Ramos (cell line): ENCODE data around the gene PCDH15.

Experiments used
- in situ Hi-C: fragments of 300-500 bp; cut with MboI; formaldehyde crosslinking; loops from one replicate; pipeline ENCODE4 v1.14.3; 2022; ENCODE audit warnings: low sequenced_read_pairs; ENCODE audit not compliant: unreplicated experiment

Gene PCDH15

DNA sequence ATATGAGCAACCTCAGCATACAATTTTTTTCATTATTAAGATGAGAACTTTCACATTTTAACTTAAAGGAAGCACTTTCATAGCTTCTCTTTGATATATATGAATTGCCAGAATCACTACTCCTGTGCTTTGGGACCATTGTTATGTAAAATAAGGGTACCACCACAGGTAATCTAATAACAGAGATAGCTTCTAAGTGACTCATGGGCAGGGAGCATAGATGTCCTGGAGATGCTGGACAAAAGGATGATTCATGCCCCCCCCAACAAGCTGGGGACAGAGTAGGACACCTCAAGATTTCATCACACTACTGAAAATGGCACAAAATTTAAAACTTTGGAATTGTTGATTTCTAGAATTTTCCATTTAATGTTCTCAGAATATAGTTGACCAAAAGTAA lies 641.1 kb downstream of the PCDH15 start:
- in situ Hi-C loops: no loop called here

DNA sequence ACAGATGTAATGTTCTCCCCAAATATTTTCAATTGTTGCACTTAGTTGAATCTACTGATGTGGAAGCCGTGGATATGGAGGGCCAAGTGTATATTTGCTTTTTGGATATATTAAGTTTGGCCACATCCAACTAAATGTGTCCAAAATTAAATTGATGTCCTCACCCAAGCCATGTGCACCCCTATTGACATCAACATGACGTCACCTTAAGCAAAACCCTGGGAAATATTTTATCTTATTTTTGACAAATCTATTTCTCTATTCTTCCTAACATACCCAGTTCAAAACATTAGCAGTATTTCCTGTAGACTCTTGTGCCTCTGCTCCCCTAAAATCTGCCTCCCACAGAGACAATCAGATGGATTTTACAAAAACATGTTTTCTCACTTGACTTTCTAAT lies 652.5 kb downstream of the PCDH15 start:
- in situ Hi-C loops: no loop called here

DNA sequence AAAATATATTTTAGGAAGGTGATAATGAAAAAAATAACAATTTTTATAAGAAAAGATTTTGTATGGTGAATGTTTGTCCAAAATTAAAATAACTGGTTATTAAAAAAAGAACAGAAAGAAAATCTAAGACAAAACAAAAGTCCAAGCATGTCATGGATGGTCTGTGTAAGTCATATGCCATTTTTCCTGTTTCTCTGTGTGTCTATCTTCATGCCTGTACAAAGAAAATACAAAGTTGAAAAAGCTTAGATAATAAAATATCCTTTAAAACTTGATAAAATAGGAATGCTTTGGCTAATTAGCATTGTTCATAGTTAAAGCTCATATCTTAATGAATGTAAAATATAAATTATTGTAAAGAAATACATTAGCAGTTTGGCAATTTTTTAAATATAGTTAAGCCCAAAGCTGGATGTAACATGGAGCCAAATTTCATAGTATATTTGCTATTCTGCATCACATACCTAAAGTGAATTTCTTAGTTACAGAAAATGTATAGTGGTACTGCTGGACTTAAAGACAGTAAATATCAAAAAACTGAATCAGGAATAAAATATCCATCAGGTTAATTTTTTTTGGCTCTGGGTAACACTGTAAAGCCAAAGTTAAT lies 661.1 kb downstream of the PCDH15 start:
- in situ Hi-C loops: no loop called here

DNA sequence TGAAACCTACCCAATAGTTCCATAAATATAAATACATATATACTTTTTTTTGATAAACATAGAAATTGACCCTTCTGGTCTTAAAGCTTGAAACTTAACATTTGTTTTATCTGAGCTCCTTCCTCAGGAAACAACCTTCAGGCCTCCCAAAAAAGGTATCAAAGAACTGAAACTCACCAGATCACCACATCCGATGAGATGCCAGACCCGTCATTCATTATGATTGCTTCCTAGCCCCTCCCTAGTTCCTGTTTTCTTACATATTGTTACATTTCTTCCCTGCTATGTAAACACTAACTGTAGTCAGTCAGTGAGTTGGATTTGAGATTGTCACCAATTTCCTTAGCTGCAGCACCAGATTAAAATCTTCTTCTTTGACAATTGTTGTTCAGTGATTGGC lies 663.6 kb downstream of the PCDH15 start:
- in situ Hi-C loops: no loop called here

- in situ Hi-C loops: no loop called here
Measured at GRCh38 chr10:54133203-54133602, 667.8 kb downstream of the PCDH15 start.

DNA sequence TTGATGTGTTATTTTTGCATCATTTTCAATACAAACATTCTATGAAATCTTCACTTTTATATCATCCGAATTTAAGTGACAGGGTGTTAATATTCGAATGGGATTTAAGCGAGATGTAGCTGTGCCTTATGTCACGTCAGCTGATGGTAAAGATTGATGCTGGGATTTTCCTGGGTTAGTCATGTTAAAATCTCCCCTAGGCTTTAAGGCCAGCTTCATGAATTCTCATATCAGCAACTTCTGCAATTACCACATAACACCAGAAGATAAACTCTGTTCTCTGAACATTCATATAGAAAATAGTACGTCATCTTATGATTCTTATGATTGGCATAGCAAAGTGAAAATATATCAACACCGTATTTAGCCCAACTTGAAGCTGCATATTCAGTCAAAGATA lies 669.2 kb downstream of the PCDH15 start:
- in situ Hi-C loops: no loop called here

DNA sequence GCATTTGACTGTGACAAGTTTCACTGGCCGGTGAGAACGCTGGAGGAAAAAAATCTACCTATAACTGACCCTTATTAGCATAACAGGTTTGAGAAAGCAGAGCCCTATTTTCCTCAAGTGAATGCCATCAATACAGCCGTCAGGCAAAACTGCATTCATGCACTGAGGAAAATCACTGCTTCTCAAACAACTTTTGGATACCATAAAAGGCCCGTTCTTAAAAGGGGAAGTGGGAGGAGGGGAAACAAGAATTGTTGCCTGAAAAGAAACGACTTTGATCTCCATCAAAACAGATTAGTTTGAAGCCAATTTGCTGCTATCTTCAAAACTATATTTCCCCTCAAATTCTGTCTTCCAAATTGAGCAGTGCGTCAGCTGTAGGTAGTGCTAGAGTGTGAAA lies 670.6 kb downstream of the PCDH15 start:
- in situ Hi-C loops: no loop called here

DNA sequence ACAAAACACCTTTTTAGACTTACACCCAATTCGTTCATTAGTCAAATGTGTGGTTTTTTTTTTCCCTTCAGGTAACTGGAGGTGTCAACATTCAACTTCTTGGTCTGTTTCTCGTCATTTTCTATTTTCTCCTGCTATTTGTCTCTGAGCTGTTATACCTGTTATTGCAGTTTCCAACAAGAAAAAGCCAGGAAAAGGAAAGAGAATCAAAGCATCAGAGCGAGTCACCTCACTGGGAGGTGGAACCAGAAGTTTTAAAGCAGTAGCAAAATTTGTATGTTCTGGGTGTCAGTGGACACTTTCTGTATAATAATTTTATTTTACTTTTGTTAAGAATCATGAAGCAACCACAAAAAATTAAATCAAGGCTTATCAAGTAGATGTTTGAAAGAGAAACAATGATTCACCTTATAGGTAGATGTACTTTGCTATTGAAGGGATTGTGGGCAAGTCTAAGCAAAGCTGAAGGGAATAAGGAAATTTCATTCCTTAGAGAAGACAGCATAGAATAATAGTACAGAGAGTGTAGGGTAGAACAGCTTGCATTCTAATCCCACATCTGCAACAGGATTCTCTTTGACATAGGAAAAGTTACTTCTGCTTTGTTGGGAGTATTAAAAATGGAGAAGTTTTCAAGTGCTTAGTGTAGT lies 675.8 kb downstream of the PCDH15 start:
- in situ Hi-C loops: no loop called here

DNA sequence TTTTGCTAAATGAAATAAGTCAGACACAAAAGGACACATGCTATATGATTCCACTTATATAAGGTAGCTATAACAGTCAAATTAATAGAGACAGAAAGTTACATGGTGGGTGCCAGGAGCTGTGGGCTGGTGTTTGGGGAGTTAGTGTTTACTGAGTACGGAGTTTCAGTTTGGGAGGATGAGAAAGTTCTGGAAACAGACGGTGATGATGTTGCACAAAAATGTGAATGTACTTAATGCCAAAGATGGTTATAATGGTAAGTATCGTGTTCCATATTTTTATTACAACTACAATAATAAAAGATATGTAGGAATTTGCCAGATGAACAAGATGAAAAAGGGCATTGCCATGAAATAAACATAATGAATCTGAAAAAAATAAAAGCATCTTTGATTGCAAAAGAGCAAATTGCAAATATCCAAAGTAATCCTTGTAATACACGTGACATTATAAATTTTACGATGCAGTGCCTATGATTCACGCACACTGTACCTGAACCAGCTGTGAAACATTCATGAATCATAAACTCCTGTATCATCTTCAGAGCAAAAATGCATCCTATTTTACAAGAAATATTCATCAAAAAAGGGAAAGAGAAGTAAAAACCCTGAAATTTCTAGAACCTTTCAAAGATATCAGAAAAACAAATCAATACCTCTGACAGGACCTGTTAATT lies 676.7 kb downstream of the PCDH15 start:
- in situ Hi-C loops: no loop called here

- in situ Hi-C loops: no loop called here
Measured at GRCh38 chr10:54120806-54121205, 680.2 kb downstream of the PCDH15 start.

DNA sequence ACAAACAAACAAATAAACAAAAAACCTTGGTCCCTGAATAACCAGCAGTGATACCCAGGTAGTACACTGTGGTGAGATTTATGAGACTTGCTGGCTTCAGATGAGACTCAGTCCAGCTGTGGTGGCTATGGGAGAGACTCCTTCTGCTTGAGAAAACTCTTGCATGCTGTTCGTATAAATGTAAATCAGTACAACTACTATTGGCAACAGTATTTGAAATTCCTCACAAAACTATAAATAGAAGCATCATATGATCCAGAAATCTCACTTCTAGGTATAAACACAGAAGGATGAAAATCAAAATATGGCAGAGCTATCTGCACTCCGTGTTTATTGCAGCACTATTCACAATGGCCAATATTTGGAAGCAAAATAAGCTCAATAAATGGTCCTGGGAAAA lies 692.1 kb downstream of the PCDH15 start:
- in situ Hi-C loops: no loop called here

DNA sequence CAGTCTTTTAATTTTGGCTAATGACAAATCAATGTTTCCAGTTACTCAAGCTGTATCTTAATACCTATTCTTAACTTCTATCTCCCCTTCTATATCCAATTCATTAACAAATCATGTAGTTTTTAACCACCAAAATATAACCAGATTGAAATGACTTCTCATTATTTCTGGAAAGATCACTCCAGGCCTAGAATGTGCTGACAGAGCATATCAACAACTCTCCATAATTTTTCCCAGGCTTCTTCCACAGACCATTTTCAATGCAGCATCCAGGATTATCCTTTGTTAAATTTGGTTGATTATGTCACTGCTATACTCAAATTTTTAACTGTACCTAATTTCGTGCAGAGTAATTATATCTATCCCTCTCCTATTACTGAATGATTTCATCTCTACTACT lies 704.1 kb downstream of the PCDH15 start:
- in situ Hi-C loops: no loop called here

DNA sequence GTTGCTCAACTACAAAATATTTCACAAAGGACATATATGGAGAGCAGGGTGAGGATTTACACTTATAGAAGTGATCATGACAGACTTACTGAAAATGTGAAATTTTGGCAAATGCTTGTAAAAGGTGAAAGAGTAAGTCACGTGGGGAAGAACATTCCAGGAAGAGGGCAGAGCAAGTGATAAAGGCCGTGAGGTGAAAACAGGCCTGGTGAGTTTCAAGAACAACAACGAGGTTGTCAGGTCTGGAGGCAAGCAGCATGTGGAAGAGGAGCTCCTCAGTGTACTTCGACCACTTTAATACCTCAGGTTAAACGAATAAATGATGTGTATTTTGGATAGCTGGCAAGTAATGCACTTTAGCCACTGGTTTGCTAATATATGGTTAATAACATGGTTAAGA lies 706.7 kb downstream of the PCDH15 start:
- in situ Hi-C loops: no loop called here

GRCh38 chr10:54091237-54091636 lies 709.8 kb downstream of the PCDH15 start:
- in situ Hi-C loops: no loop called here

DNA sequence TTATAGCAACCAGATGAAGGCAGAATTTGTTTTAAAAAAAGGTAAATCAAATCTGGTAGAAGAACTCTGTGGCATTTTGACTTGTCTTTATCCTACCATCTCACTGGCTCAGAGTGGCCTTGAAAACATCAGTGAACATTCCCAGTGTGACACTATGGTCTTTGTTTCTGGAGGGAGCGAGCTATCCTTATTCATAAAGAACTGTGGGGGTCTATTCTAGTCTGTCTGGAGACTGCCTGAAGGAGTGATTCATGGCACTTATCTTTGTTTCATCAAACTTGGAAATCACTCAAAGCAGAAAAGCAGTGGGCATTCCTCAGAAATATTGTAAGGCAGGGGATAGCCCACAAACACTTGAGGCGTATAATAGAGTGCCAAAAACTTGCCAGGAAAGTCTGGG lies 719.1 kb downstream of the PCDH15 start:
- in situ Hi-C loops: no loop called here

DNA sequence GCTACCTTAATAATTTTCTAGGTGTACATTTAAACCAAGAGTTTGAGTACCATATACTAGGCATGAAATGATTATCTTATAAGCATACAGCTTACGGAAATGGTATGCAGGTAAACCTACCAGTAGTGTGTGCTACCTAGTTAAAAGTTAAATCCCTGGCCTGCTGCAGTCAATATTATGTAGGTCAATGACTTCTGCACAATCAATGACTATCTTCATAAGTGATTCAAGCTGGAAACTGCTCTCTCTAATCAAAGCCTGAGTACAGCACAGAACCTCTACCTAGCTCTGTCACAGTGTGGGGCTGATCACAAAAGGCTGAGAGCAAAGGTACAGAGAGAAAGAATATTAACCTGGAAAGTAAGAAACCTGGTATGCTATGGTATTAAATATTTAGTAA lies 733.7 kb downstream of the PCDH15 start:
- in situ Hi-C loops: no loop called here

DNA sequence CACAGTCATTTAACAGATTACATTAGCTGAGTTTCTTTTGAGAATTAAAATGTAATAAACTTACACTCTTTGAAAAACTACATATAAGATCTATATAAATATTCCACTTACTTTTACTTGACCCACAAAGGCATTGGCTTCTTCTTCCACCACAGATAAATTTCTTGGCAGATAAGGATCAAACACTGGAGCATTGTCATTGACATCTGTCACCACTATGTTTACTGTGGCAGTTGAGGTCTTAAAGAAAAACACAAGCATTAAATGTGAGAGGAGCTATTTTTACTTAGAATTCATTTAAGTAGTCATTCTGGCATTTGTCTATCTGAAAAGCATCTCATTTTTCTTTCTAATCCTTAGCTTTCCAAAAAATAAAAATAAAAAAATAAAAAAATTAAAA lies 734.4 kb downstream of the PCDH15 start:
- in situ Hi-C loops: no loop called here

DNA sequence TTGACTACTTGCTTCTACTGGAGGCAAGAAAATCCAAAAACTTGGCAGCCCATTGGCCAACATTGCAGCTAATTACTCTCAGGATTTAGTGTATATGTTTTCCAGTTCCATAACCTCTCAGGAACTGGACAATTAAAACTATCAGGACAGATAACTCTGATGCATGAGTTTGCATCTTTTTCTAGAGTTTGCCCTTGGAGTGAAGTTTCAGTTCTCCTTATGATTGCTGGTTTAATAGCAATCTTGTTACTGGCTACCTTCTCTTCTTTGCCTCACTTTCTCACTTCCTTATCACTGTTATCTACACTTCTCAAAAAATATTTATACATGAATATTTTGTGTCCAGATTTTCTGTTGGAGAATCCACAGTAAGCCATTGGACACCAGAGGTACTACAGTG lies 735.9 kb downstream of the PCDH15 start:
- in situ Hi-C loops: no loop called here

GRCh38 chr10:54064215-54064614 lies 736.8 kb downstream of the PCDH15 start:
- in situ Hi-C loops: no loop called here

DNA sequence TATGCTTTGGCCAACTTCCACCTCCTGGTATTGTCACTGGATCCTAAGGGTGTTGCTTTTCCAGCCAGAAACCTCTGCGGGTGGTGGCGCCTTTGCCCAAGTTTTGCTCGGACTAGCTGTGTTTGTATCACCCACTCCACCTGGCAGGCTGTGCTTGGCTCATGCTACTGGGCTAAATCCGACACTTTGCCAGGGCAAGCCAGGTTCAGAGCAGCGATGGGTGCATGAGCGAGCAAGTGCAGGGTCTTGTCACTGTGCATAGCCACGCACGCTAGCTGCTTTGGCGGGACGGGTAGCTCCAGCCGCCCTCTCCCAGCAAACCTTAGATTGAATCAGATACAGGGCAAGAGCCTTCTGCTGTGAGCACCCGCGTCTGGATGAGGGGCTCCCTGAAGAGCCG lies 737.5 kb downstream of the PCDH15 start:
- in situ Hi-C loops: no loop called here

DNA sequence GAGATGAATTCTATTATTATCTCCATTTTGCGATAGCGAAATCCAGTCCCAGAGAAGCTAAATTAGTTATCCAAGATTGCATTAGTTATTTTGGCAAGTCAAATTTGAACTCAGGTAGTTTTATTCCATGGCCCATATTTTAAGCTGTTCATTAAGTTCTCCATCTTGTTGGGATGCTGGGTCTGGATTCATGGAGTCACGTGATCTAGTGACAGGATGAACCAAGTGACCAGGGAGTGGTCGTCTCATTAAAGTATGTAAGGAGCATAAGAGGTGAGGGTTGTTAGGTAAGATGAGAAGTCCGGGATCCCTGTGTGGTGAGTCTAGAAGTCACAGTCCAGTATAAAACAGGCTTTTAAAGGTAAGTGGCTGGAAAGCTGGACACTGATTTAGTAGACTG lies 740.5 kb downstream of the PCDH15 start:
- in situ Hi-C loops: no loop called here

DNA sequence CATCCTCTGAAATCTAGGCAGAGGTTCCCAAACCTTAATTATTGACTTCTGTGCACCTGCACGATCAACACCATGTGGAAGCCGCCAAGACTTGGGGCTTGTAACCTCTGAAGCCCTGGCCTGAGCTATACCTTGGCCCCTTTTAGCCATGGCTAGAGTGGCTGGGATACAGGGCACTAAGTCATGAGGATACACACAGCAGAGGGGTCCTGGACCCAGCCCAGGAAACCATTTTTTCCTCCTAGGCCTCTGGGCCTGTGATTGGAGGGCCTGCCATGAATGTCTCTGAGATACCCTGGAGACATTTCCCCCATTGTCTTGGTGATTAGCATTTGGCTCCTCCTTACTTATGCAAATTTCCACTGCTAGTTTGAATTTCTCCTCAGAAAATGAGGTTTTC lies 743.7 kb downstream of the PCDH15 start:
- in situ Hi-C loops: no loop called here
